CD4-positive, alpha-beta T cell treated with Interleukin-6 for 4 hours (primary cell): ENCODE results near the gene COX7C.
"Not testable (repeated sequence)": the region's sequence is repeated elsewhere in the genome, so short reads cannot be mapped to it uniquely, and the experiment has no call there.

Experiments
- DNase-seq: peaks from one replicate; pipeline ENCODE4 v3.0.0-alpha.2; 2020; ENCODE audit warnings: mixed read lengths

COX7C gene

GRCh38 chr5:86617756-86618576, at the start of gene COX7C:
Gene COX7C, plus strand, starts transcription at chr5:86617941. Its CDS starts 115 bp downstream, at chr5:86618056.
- DNase-seq = peak; percentile 94

- DNase-seq = not testable (repeated sequence)
These were observed 48.0 kb upstream of the COX7C start for GRCh38 chr5:86569522-86570426.

DNA sequence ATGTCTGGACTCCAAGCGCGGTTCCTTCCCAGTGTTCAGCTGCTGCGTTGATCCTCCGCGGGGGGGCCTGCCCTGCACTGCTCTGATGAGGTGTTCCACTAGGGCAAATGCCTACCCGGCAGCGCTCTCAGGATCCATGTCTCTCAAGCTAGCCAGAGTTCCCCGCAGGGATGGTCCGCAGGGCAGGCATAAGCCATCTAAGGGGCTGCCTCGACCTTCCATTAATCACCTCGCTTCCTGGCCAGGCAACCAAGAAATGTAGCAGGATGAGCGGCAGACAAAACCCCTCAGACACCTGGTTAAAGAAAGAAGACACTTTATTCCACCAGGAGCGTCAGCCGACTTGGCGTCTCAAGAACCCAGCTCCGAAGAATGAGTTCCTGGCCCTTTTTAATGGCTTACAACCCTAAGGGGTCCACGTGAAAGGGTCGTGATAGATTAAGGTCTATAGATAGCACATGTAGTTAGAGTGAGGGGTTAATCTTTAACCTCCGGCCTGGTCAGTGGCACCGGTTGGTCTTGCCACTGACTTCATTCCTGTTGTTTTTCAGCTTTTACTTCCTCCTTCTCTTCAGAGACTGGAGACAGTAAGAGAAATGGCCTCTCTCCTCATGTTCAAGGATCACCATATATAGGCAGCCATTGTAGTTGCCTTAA, 47.2 kb upstream of the COX7C start:
- no peak for DNase-seq

GRCh38 chr5:86571109-86571508, 46.6 kb upstream of the COX7C start:
- DNase-seq = not testable (repeated sequence)

- no peak for DNase-seq
These were observed 44.8 kb upstream of the COX7C start for GRCh38 chr5:86572825-86573517.

- no peak for DNase-seq
These were observed 38.2 kb upstream of the COX7C start for GRCh38 chr5:86579502-86579901.

DNA sequence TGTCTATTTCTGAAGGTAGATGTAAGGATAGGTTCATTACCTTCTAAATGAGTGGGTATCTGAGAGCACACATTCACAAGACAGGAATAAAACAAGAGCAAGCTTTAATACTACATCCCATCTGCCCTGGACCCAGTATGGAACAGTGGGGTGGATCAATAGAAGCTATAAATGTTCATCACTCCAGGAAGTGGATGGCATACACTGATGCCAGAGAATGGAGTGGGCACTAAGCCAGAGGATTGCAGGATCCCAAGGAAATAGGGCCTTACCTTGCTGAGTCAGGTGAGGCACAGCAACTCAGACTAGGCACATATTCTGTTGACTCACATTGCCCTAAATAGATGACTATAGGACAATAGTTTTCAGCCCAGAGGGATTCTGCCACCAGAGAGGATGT, 21.3 kb upstream of the COX7C start:
- DNase-seq = no peak

DNA sequence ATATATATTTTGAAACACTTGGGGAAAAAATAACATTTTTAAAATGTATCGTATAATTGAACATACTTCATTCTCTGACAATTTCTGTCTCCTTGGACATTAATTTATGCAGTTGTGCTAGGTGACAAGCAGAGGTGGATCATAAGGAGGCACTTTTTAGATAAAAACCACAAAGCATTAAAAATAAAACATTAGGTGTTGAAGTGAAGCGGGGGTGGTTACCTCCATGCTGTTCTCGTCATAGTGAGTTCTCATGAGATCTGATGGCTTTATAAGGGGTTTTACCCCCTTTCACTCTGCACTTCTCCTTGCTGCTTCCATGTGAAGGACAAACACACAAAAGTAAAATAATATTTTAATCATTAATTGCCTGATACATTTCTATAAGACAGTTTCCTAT, 11.9 kb upstream of the COX7C start:
- DNase-seq = no peak

DNA sequence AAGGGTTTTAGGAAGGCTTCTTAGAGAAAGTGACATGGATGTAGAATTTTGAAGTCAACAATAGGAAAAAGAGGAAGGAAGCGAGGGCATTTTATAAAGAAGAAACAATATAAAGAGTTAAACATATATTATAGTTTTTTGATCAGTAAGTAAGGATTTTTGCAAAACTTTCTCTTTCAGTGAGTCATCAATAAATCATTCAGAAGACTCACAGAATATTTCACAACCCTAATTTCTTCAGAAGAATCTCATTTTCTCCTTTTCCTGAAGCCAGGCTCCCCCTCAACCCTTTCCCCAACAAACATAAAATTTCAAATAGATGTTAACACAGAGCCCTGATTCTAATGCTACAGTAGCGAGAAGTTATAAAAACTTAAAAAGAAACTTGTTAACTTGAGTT, 4.3 kb upstream of the COX7C start:
- no peak for DNase-seq

- DNase-seq = no peak
These were observed 409 bp upstream of the COX7C start for GRCh38 chr5:86617309-86617755.

- DNase-seq = no peak
These were observed 6.2 kb downstream of the COX7C start for GRCh38 chr5:86623785-86624483.

DNA sequence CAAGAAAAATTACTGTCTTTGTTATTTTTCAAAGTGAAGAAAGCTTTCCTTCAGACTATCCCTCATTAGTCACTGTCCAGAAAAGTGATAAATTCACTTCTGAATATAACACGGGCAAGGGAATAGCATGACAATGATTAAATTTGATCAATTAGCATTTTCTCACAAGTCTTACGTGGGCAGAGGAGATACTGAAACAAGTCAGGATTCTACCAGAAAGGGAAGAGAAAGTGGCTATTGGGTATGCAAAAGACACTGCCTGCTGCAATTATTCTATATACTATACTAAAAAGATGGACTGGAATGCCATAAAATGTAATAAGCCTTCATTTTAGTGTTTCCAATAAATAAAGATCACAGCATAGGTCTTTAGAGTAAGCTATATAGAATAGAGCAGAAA, 7.4 kb downstream of the COX7C start:
- DNase-seq = no peak

DNA sequence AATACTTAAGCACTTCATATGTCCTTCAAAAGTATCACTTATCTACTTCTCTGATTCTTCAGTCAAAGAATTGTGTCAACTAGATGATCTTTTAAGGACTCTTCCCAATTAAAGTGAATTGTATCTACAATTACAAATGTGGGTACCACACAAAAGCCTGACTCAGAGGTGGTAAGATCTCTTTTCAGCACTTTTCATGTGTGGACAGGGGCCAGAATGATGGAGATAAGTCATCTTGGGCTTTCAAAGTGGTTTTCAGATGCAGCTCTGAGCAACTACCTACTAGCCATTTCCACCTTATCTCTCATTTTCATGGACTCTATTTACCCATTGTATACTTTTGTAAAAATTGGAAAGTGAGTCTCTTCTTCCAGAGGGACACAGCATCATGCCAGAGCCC, 8.4 kb downstream of the COX7C start:
- DNase-seq = no peak

GRCh38 chr5:86631165-86631564, 13.4 kb downstream of the COX7C start:
- no peak for DNase-seq

- no peak for DNase-seq
These were observed 23.3 kb downstream of the COX7C start for GRCh38 chr5:86640998-86641397.

GRCh38 chr5:86644843-86645242, 27.1 kb downstream of the COX7C start:
- DNase-seq = no peak

- DNase-seq = no peak
These were observed 28.1 kb downstream of the COX7C start for GRCh38 chr5:86645885-86646284.

- DNase-seq = no peak
These were observed 28.9 kb downstream of the COX7C start for GRCh38 chr5:86646671-86647070.

DNA sequence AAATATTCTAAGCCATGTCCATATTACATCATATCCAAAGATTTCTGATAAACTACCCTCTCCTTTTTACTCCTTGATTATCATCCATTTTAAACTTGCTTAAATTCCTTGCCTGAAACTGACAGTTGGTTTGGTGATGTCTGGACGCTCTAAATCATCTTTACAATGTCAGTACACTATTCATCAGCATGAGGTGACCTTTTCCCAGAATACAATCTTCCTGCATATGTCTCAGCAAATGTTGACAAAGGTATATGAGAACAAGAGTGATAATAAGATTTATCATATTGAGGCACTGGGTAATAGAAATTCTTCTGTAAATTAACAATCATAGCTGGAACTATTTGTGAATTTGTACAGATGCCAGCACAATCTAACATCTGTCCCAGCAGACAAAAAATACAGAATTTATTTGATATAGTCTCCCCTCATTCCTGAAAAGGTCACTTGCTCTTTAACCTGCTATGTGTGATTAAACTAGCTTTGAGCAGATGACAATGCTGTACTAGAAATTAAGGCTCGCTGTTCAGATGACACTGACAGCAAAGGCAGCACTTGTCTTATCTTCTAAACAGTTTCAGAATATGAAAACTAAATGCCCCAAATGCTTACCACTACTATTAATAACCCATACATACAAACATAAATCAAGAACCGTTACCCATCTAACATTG, 32.2 kb downstream of the COX7C start:
- no peak for DNase-seq

DNA sequence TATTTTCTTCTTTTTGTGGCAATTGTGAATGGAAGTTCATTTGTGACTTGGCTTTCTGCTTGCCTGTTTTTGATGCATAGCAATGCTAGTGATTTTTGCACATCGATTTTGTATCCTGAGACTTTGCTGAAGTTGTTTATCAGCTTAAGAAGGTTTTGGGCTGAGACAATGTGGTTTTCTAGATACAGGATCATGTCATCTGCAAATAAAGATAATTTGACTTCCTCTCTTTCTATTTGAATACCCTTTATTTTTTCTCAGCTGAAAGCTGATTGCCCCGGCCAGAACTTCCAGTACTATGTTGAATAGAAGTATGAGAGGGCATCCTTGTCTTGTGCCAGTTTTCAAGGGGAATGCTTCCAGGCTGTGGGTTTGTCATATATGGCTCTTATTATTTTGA, 43.0 kb downstream of the COX7C start:
- DNase-seq = not testable (repeated sequence)

GRCh38 chr5:86664173-86664572, 46.4 kb downstream of the COX7C start:
- no peak for DNase-seq
